WTC11 (cell line): ENCODE results near the gene SOAT2. TPM values are rescaled to one million over a fixed set of nuclear protein-coding genes. Genes with fewer than 3 reads are reported as not detected.

ENCODE experiments used
- ATAC-seq: fragments of 200-7000 bp; cut with Tn5 transposase; 2 replicates; pipeline ENCODE4 v1.10.0; 2021; ENCODE audit warnings: mild to moderate bottlenecking, moderate library complexity
- CTCF ChIA-PET: fragments of 300-600 bp; sonication (Branson Sonifier 250); formaldehyde crosslinking; loops from one replicate; lab custom pipeline; 2021; ENCODE audit warnings: antibody characterized with exemption; lab: Charles Lee
- POLR2A ChIA-PET: fragments of 350-600 bp; sonication (Branson Sonifier 250); formaldehyde crosslinking; loops from one replicate; lab custom pipeline; 2021; ENCODE audit warnings: antibody characterized with exemption; lab: Charles Lee
- DNase-seq: peaks from one replicate; pipeline ENCODE4 v3.0.0; 2021; ENCODE audit warnings: low spot score
- H3K27ac Mint-ChIP-seq: 2 replicates; pipeline ENCODE4 v1.8.0; 2021; ENCODE audit warnings: mixed read lengths
- H3K27me3 Mint-ChIP-seq: 2 replicates; pipeline ENCODE4 v1.8.0; 2021; ENCODE audit warnings: low read depth, mild to moderate bottlenecking, moderate library complexity, mixed read lengths
- H3K36me3 Mint-ChIP-seq: 2 replicates; pipeline ENCODE4 v1.8.0; 2021; ENCODE audit warnings: mixed read lengths
- H3K4me1 Mint-ChIP-seq: 2 replicates; pipeline ENCODE4 v1.8.0; 2022; ENCODE audit warnings: mixed read lengths
- H3K4me3 Mint-ChIP-seq: 2 replicates; pipeline ENCODE4 v1.8.0; 2021; ENCODE audit warnings: mild to moderate bottlenecking, moderate library complexity, mixed read lengths
- H3K9me3 Mint-ChIP-seq: 2 replicates; pipeline ENCODE4 v1.8.0; 2021; ENCODE audit warnings: mixed read lengths
- ARID4B ChIP-seq: sonication (generic); formaldehyde crosslinking; IDR thresholded peaks from 2 replicates; pipeline ENCODE4 v1.8.0; 2023; ENCODE audit warnings: missing genetic modification reagents, mild to moderate bottlenecking, borderline replicate concordance
- ATF3 ChIP-seq: sonication (generic); formaldehyde crosslinking; conservative IDR thresholded peaks from 2 replicates; pipeline ENCODE4 v1.8.1; 2022; ENCODE audit warnings: mild to moderate bottlenecking, missing genetic modification reagents
- CREB1 ChIP-seq: sonication (generic); formaldehyde crosslinking; IDR thresholded peaks from 2 replicates; pipeline ENCODE4 v1.8.0; 2023; ENCODE audit warnings: mild to moderate bottlenecking, missing genetic modification reagents
- ETV6 ChIP-seq: sonication (generic); formaldehyde crosslinking; IDR thresholded peaks from 2 replicates; pipeline ENCODE4 v1.8.1; 2022; ENCODE audit warnings: mild to moderate bottlenecking, missing genetic modification reagents
- FOXP1 ChIP-seq: sonication (generic); formaldehyde crosslinking; IDR thresholded peaks from 2 replicates; pipeline ENCODE4 v1.8.0; 2022; ENCODE audit warnings: missing genetic modification reagents, mild to moderate bottlenecking, moderate library complexity, borderline replicate concordance
- MAX ChIP-seq: sonication (generic); formaldehyde crosslinking; IDR thresholded peaks from 2 replicates; pipeline ENCODE4 v1.8.0; 2022; ENCODE audit warnings: mild to moderate bottlenecking, missing genetic modification reagents
- MLX ChIP-seq: sonication (generic); formaldehyde crosslinking; IDR thresholded peaks from 2 replicates; pipeline ENCODE4 v1.8.1; 2023; ENCODE audit warnings: mild to moderate bottlenecking, missing genetic modification reagents, moderate library complexity
- PRDM15 ChIP-seq: sonication (generic); formaldehyde crosslinking; IDR thresholded peaks from 2 replicates; pipeline ENCODE4 v1.8.0; 2022; ENCODE audit warnings: missing genetic modification reagents
- SMAD4 ChIP-seq: sonication (generic); formaldehyde crosslinking; IDR thresholded peaks from 2 replicates; pipeline ENCODE4 v1.8.0; 2022; ENCODE audit warnings: mild to moderate bottlenecking, missing genetic modification reagents
- TEAD1 ChIP-seq: sonication (generic); formaldehyde crosslinking; IDR thresholded peaks from 2 replicates; pipeline ENCODE4 v1.8.0; 2022; ENCODE audit warnings: mild to moderate bottlenecking, missing genetic modification reagents
- TEAD4 ChIP-seq: sonication (generic); formaldehyde crosslinking; IDR thresholded peaks from 2 replicates; pipeline ENCODE4 v1.8.0; 2022; ENCODE audit warnings: mild to moderate bottlenecking, missing genetic modification reagents
- USF1 ChIP-seq: sonication (generic); formaldehyde crosslinking; IDR thresholded peaks from 2 replicates; pipeline ENCODE4 v1.8.0; 2022; ENCODE audit warnings: mild to moderate bottlenecking, missing genetic modification reagents
- ZMAT4 ChIP-seq: fragments of 250-450 bp; sonication (Bioruptor Pico); IDR thresholded peaks from 2 replicates; pipeline ENCODE4 v1.9.0; 2021; ENCODE audit warnings: mild to moderate bottlenecking
- ZNF232 ChIP-seq: sonication (generic); formaldehyde crosslinking; IDR thresholded peaks from 2 replicates; pipeline ENCODE4 v1.8.0; 2022; ENCODE audit warnings: mild to moderate bottlenecking, missing genetic modification reagents
- ZNF425 ChIP-seq: fragments of 250-450 bp; sonication (Bioruptor Pico); conservative IDR thresholded peaks from 2 replicates; pipeline ENCODE4 v1.9.0; 2021; ENCODE audit warnings: mild to moderate bottlenecking
- ZNF532 ChIP-seq: fragments of 250-450 bp; sonication (Bioruptor Pico); IDR thresholded peaks from 2 replicates; pipeline ENCODE4 v1.9.0; 2021; ENCODE audit warnings: mild to moderate bottlenecking, borderline replicate concordance
- ZNF671 ChIP-seq: fragments of 250-450 bp; sonication (Bioruptor Pico); IDR thresholded peaks from 2 replicates; pipeline ENCODE4 v1.8.0; 2021; ENCODE audit warnings: mild to moderate bottlenecking
- total RNA-seq: library from RNA; stranded (reverse); gene quantifications from 3 replicates; pipeline ENCODE4 v1.2.3, GENCODE V29; 2021

SOAT2 gene
- total RNA-seq, 1 experiment from 2014 or later, result not detected

GRCh38 chr12:53078425-53079225 lies 24.7 kb upstream of the SOAT2 start:
- POLR2A ChIA-PET, result interaction anchor here (0.6 to 1.9 kb wide), 13 partner anchors 8 to 138 kb away, joined by 3 to 5 read pairs (median 3); partner anchors contain the start of genes CSAD, EIF4B, IGFBP6 and ZNF740
- Mint-ChIP-seq H3K9me3 (no peaks in the 10 kb centered on the region), H3K36me3 (peaks cover 12% of the 10 kb centered on the region; the same call in 1 of the 2 replicates), H3K27ac (peak overlapping the region; percentile 34; the same call in 1 of the 2 replicates), H3K4me3 (peak overlapping the region; percentile 85), H3K27me3 (peaks cover 40% of the 10 kb centered on the region), H3K4me1 (peaks cover 13% of the 10 kb centered on the region)
- ATAC-seq (peak; percentile 9; the same call in 1 of the 2 replicates), DNase-seq (no peak)
- CTCF ChIA-PET, result interaction anchor here (0.6 to 3.7 kb wide), 28 partner anchors 8 to 303 kb away, joined by 3 to 80 read pairs (median 6); partner anchors contain the start of genes AAAS, CSAD, ESPL1 and IGFBP6
- TF ChIP-seq TEAD1 (CRISPR knock-in tag), result no peak
- peak; percentile 54; the same call in 1 of the 2 replicates for TF ChIP-seq USF1 (CRISPR knock-in tag)
- TF ChIP-seq SMAD4 (CRISPR knock-in tag), result no peak
- no peak for TF ChIP-seq ZNF532
- TF ChIP-seq ETV6 (CRISPR knock-in tag), result no peak
- TF ChIP-seq ZNF232 (CRISPR knock-in tag), result no peak
- TF ChIP-seq FOXP1 (CRISPR knock-in tag), result no peak
- TF ChIP-seq ATF3 (CRISPR knock-in tag), result no peak
- TF ChIP-seq ZNF671 (CRISPR knock-in tag), result no peak
- no peak for TF ChIP-seq CREB1 (CRISPR knock-in tag)
- peak; percentile 13; the same call in 1 of the 2 replicates for TF ChIP-seq MAX (CRISPR knock-in tag)
- TF ChIP-seq MLX (CRISPR knock-in tag), result no peak
- 0 out of 2 replicates have a peak, but pooled peaks have one; percentile 57 for TF ChIP-seq ARID4B (CRISPR knock-in tag)
- TF ChIP-seq ZNF425, result no peak
- no peak for TF ChIP-seq TEAD4 (CRISPR knock-in tag)
- TF ChIP-seq ZMAT4, result no peak
- TF ChIP-seq PRDM15 (CRISPR knock-in tag), result no peak
